Measurements from ENCODE around the gene TYR.
A peak's percentile ranks its signal among the peaks of the same experiment; 100 is the strongest.
"Not testable (repeated sequence)": the region's sequence is repeated elsewhere in the genome, so short reads cannot be mapped to it uniquely, and the experiment has no call there.

The TYR gene

DNA sequence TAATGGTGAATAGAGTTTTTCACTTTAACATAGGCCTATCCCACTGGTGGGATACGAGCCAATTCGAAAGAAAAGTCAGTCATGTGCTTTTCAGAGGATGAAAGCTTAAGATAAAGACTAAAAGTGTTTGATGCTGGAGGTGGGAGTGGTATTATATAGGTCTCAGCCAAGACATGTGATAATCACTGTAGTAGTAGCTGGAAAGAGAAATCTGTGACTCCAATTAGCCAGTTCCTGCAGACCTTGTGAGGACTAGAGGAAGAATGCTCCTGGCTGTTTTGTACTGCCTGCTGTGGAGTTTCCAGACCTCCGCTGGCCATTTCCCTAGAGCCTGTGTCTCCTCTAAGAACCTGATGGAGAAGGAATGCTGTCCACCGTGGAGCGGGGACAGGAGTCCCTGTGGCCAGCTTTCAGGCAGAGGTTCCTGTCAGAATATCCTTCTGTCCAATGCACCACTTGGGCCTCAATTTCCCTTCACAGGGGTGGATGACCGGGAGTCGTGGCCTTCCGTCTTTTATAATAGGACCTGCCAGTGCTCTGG lies at the start of gene TYR:
Gene TYR (plus strand): TSS at position 185 of the 541 bp plus-strand sequence. CDS start 79 bp downstream, at position 264.
- peak; percentile 56 for DNase-seq

DNA sequence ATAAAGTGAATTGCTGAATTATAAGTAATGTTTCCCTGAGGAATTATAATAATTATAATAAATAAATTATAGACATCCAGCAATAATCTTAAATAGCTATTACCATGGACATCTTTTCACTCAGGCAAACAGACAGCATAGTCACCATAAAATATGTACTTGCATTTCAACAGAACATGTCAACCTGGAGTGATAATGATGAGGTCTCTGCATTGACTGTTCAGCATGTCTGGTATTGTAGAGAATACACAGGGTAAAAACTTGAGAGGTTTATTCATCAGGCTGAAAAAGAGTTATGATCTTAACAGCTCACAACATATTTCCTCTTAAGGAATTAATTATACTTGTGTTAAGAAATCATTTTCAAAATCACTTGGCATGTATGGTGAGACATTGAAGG lies 41.1 kb upstream of the TYR start:
- DNase-seq: no peak

DNA sequence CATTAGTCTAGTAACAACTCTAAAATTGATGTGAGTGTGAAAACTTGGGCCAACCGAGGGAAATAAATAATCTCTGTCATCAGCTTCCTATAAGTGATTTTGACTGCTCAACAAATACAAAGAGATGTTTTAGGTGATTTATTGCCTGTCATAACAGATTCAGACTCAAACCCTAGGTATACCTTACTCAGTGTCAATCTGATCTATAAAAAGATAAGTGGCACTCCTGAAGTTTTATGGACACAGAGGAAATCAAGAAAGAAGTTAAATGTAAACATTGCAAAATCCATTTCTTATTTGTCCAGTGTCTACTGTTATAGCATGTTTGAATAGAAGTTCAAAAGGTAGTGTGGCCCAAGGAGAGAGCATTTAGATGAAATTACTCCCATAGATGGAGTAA lies 30.4 kb upstream of the TYR start:
- DNase-seq: no peak

DNA sequence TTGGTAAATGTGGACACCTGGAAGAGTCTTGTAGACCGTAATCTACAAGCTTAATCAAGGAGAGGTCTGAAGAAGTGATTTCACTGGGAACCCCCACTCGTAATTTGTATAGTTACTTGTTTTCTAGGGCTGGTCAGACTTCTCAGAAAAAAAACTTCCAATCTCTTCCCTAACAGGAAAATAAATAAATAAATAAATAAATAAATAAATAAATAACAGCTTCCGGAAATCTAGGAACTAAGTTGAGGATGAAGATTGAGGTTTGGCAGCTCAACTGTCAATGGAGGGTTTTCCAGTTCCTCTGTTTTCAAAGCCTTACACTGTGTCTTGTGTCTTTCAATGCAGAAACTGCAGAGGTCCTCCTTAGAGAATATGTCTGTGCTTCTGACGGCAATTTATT lies 17.7 kb upstream of the TYR start:
- no peak for DNase-seq

DNA sequence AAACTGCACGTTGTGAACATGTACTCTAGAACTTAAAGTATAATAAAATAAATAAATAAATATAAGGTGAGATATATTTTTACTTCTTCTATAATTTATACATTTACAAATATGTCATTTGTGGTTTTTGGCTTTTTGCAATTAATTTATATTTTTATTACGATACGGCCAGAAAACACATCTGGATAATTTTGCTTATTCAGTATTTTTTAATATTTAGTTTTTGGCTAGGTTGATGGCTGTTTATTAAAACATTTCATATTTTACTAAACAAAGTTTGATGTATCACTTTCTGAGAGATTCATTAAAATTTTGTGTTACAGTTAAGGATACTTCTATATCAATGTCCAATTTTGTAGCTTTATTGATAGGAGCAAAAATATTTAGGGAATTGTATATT lies 15.7 kb upstream of the TYR start:
- DNase-seq: no peak

DNA sequence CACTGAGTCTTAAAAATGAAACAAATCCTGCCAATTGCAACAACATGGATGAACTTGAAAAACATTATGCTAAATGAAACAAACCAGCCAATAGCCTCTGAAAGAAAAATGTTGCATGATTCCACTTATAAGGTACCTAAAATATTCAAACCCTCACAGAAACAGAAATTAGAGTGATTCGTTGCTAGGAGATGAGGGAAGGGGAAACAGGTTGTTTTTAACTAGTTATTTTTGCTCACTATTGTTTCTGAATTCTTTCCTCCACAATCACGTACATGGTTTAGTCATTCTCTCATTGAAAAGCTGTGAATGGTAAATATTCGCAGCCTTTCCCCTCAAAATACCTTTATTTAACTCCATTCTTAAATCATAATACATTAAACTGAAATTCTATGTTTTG lies 14.0 kb upstream of the TYR start:
- DNase-seq: no peak

DNA sequence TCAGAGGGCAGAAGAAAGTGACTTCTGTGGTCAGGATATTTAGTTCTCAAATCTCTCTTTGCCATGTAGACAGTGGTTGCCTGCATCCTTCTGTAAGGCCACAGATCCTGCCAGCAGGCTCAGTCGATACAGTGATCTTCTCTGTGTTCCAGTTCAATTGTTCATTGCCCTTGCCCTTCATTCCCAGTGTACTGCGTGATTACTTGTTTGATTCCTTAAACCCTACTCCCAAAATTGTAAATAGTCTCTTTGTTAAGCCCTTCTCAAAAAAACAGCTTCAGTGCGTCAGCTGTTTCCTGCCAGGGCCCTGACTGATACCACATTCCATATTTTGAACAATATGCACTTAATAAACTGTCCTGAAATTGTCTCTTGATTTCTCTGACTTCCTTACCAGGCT lies 9.3 kb upstream of the TYR start:
- DNase-seq: no peak

- no peak for DNase-seq
Measured at GRCh38 chr11:89175796-89176195, 1.9 kb upstream of the TYR start.

DNA sequence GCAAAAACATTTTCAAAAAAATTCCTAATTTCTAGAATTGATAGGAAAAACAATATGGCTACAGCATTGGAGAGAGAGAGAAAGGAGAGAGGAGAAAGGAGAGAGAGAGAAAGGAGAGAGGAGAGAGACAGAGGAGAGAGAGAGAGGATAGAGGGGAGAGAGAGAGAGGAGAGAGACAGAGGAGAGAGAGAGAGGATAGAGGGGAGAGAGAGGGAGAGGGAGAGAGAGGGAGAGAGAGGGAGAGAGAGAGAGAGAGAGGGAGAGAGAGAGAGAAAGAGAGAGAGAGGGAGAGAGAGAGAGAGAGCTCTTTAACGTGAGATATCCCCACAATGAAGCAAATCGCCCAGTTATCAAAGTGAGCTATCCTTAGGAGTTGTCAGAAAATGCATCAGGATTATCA lies 737 bp upstream of the TYR start:
- DNase-seq: no peak

GRCh38 chr11:89181111-89181510 lies 3.4 kb downstream of the TYR start:
- no peak for DNase-seq

DNA sequence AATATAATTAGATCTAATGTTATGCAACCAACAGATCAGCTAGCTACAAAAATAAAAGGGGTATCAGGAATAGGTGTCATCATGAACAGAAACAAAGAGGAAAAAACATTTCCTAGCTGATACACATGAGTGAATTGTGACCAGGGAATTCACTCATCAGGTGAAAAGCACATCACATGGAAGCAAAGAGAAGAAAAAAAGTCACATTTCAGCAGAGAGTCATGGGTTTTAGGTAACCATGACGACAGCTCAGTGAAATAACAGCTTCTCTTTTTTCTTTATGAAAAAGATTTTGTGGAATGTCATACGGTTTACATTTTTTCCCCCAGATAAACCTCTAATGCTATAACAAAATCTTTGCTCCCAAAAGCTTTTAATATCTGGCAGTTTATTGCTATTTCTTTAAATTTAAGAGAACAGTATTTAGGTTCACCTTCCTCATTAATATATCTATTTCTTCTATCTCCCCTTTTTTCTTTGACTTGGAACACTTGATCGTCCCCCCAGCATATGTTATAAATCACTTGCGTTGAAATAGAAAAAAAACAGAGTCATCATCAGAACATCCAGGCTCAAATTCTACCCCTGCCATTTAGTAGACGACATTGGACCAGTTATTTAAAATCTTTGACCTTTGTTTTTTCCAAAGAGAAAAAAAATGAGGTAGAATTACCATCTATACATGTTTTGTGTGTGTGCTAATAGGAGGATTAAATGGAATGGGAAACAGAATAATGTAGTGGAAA lies 5.3 kb downstream of the TYR start:
- no peak for DNase-seq

DNA sequence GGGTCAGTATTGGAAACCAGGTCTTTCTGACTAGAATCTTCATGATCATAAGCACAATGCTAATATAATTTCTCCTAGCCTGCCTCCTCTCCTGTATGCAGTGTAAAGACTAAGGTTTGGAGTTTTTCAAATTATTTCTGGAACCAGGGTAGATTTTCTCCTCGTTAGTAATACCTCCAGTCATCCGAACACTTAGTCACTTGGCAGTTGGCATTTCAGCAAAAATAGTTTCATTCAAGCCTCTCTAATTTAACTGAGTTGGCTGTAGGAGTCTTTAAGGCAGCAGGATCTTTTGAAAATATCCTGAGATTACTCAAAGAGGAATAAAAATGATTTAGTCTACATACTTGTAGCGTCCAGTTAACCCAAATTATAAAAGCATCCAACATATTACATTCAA lies 6.3 kb downstream of the TYR start:
- no peak for DNase-seq

DNA sequence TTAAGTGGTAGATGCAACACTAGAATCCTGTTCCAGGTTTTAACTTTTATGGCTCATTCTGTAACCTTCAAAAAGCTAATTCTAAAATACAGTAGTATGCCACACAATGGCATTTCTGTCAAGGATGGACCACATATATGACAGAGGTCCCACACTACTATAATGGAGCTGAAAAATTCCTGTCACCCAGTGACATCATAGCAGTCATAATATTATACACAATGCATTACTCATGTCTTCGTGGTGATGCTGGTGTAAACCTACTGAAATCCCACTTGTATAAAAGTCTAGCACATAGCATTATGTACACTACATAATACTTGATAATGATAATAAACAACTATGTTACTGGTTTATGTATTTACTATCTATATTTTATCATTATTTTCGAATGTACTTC lies 12.1 kb downstream of the TYR start:
- no peak for DNase-seq

DNA sequence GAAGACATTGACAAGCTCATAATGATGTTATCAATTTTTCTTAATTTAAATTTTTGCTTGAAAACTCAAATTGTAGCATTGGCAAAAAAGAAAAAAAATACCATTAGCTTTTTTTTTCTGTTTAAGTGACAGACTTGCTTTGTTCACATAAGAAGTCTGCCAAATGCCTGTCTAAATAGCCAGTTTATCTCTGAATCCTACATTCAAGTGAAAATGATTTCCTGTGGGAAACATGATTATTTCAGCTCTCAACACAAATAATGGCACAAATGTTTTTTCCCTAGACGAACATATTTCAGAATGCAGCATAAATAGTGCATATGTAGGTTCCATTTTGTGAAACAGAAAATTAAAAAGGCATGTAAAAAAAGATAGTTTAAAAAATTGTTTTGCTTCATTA lies 23.5 kb downstream of the TYR start:
- DNase-seq: no peak

DNA sequence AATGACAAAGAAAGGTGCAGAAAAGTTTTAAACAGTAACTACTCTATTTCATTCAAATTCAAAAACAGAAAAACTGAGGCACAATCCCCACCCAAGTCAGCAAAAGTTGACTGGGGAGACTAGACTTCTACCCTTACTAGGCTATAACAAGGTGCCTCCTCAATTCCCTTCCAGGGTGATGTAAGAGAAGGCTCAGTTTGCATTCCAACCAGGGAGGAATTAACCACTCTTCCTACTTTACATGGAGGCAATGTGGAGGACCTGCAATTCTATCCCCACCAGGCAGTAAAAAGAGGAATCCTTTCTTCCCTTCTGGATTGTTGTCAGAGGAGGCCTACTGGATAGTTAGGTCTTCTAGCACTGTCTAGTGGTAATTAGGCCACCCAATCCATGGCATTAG lies 26.1 kb downstream of the TYR start:
- DNase-seq: peak; percentile 49

- DNase-seq: no peak
Measured at GRCh38 chr11:89205378-89205777, 27.7 kb downstream of the TYR start.

- DNase-seq: no peak
Measured at GRCh38 chr11:89220684-89221339, 43.1 kb downstream of the TYR start.

DNA sequence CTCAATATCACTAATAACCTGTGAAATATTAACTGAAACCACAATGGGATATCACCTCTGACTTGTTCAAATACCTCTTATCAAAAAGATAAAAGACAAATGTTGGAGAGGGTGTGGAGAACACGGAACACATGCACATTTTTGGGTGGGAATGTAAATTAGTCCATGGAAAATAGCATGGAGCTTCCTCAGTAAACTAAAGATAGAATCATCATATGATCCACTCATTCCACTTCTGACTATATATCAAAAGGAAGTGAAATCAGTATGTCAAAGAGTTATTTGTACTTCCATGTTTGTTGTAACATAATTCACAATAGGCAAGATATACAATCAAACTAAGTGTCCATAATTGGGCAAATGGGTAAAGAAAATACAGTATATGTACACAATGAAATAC lies 57.4 kb downstream of the TYR start:
- no peak for DNase-seq

- DNase-seq: no peak
Measured at GRCh38 chr11:89235976-89236375, 58.3 kb downstream of the TYR start.

DNA sequence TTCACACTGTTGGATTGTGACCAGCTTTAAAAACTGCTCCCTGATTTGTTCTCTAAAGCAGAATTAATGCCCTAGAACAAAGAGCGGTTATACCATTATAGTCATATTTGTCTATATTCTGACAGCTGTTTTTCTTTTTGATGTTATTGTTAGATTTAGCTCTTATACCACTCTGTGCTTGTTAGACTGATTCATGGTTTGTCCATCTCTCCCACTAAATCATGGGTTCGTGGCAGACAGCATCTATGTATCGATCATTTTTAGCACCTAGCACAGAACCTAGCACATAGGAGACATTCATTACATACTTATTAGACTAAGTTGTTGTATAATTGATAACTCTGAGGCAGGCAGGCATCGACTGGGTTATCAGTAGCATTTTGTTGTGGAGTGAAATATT lies 69.3 kb downstream of the TYR start:
- not testable (repeated sequence) for DNase-seq

DNA sequence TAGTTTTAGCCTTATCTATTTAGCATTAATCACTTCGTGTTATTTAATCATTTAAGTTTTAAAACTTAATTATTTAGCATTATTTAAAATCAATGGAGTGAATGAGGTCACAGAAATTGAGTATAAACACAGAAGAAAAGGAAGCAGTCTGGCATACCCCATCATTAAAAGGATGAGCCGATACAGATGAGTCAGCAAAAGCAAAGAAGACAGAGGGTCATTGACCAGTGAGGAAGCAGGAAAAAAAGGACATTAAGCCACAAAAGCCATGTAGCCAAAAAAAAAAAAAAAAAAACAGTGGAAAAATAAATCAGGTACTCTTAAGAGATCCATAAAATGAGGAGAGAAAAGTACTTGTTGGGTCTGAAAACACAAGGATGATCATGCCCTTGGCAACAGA lies 71.5 kb downstream of the TYR start:
- no peak for DNase-seq

- not testable (repeated sequence) for DNase-seq
Measured at GRCh38 chr11:89261483-89261882, 83.8 kb downstream of the TYR start.

DNA sequence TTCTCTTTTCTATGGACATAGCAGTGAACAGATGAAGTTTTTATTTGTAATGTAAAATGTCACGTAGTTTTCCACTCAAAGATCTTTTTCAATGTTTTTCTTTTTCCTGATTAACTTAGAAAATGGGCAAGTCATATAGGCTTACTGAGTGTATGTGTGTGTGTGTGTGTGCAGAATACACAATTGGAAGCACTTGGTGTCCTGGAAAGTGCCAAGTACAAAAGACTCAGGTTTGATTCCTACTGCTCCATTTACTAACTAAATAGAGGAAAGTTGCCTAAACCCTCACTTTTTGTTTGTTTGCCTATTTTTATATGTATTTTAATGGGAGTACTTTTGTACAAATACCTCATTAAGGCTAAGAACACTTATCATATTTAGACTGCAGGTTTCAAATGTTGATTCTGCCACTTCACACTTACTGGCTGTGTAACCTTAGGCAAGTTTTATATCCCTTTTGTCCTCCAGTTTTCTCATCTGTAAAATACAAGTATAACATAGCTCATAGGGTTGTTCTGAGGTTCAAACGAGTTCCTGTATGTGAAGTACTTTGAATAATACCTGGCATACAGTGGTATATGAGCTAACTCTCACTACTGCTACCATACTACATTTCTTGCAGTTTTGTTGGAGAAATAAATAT lies 90.1 kb downstream of the TYR start:
- DNase-seq: no peak

DNA sequence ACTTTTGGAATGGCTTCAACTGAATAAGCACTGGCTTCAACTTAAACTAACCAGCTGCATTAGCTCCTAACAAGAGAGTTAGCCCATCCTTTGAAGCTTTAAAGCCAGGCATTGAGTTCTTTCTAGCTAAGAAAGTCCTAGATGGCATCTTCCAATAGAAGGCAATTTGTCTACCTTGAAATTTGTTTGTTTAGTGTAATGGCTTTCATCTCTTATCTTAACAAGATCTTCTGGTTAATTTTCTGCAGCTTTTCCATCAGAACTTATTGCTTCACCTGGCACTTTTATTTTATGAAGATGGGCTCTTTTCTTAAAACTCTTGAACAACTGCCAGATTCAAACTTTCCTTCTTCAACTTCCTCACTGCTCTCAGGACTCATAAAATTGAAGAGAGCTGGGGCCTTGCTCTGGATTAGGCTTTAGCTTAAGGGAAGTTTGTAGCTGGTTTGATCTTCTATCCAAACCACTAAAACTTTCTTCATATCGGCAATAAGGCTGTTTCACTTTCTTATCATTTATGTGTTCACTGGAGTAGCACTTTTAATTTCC lies 94.9 kb downstream of the TYR start:
- not testable (repeated sequence) for DNase-seq

All from islet precursor cell (in vitro differentiated cells).